ENCODE measurements around the gene FADS2. TPM values are rescaled to one million over a fixed set of nuclear protein-coding genes. Genes with fewer than 3 reads are reported as not detected.

FADS2 gene
- total RNA-seq, 2 donors from 2014 or later = 2.0 to 4.4 TPM

GRCh38 chr11:61863548-61864081 lies 35.5 kb downstream of the FADS2 start:
- no peak overlapping the region for H3K27ac ChIP-seq
- H3K4me3 ChIP-seq = no peak overlapping the region
- intact Hi-C loops (cut with DNase I) = no loop called here
- no peak for TF ChIP-seq CTCF (IDR thresholded peaks at IDR 0.05)
- TF ChIP-seq POLR2A (IDR thresholded peaks at IDR 0.05) = no peak
- peaks cover 7% of the 10 kb centered on the region for H3K4me1 ChIP-seq
- ATAC-seq (no peak), DNase-seq (no peak)
- no peaks in the 10 kb centered on the region for H3K27me3 ChIP-seq
- H3K36me3 ChIP-seq (replicated peaks in 1 of 2; ENCODE audit: insufficient read depth in 1 of 2, low read depth in 2 of 2) = no peaks in the 10 kb centered on the region
- H3K9me3 ChIP-seq = no peaks in the 10 kb centered on the region
- 82 to 93% methylated on average over 1 to 13 of the region's 13 CpGs for WGBS, 2 donors

GRCh38 chr11:61864814-61865775 lies 37.0 kb downstream of the FADS2 start:
- intact Hi-C loops (cut with DNase I) = no loop called here
- Histone ChIP-seq H3K4me1 (peaks cover 6% of the 10 kb centered on the region), H3K4me3 (no peak overlapping the region), H3K36me3 (replicated peaks in 1 of 2; ENCODE audit: insufficient read depth in 1 of 2, low read depth in 2 of 2) (no peaks in the 10 kb centered on the region), H3K27ac (no peak overlapping the region), H3K9me3 (no peaks in the 10 kb centered on the region), H3K27me3 (no peaks in the 10 kb centered on the region)
- 91 to 95% methylated on average over 12 to 20 of the region's 20 CpGs for WGBS, 2 donors
- DNase-seq (no peak), ATAC-seq (no peak)
- no peak for TF ChIP-seq POLR2A (IDR thresholded peaks at IDR 0.05)
- TF ChIP-seq CTCF (IDR thresholded peaks at IDR 0.05) = no peak

- H3K4me3 ChIP-seq = no peak overlapping the region
- no peaks in the 10 kb centered on the region for H3K27me3 ChIP-seq
- TF ChIP-seq POLR2A (IDR thresholded peaks at IDR 0.05) = no peak
- no peak for TF ChIP-seq CTCF (IDR thresholded peaks at IDR 0.05)
- WGBS, 2 donors = 77 to 86% methylated on average over 8 to 18 of the region's 18 CpGs
- H3K4me1 ChIP-seq = no peaks in the 10 kb centered on the region
- ATAC-seq (no peak), DNase-seq (no peak)
- H3K9me3 ChIP-seq = no peaks in the 10 kb centered on the region
- intact Hi-C loops (cut with DNase I) = no loop called here
- H3K27ac ChIP-seq = no peak overlapping the region
- no peaks in the 10 kb centered on the region for H3K36me3 ChIP-seq (replicated peaks in 1 of 2; ENCODE audit: insufficient read depth in 1 of 2, low read depth in 2 of 2)
These were observed 38.3 kb downstream of the FADS2 start for GRCh38 chr11:61866231-61866957.

- intact Hi-C loops (cut with DNase I) = no loop called here
- TF ChIP-seq CTCF (IDR thresholded peaks at IDR 0.05) (no peak), POLR2A (IDR thresholded peaks at IDR 0.05) (no peak)
- no peak for DNase-seq
These were observed 38.9 kb downstream of the FADS2 start for GRCh38 chr11:61866958-61867343.

More at GRCh38 chr11:61866958-61867343, 38.9 kb downstream of the FADS2 start:
- no peak for ATAC-seq
- H3K4me3 ChIP-seq = no peak overlapping the region
- 84 to 91% methylated on average over 6 of the region's 6 CpGs for WGBS, 2 donors
- no peaks in the 10 kb centered on the region for H3K9me3 ChIP-seq
- H3K27ac ChIP-seq = no peak overlapping the region
- H3K27me3 ChIP-seq = no peaks in the 10 kb centered on the region
- H3K36me3 ChIP-seq (replicated peaks in 1 of 2; ENCODE audit: insufficient read depth in 1 of 2, low read depth in 2 of 2) = no peaks in the 10 kb centered on the region
- no peaks in the 10 kb centered on the region for H3K4me1 ChIP-seq
